Iris pigment epithelial cell (primary cell): ENCODE data around the gene PPRC1.

Experiments
- DNase-seq: peaks from one replicate; pipeline ENCODE4 v3.0.0-alpha.2; 2011; ENCODE audit warnings: low read depth

The PPRC1 gene

GRCh38 chr10:102119417-102120141 lies 13.3 kb upstream of the PPRC1 start:
- peak; percentile 70 for DNase-seq

GRCh38 chr10:102120142-102120990 lies 12.5 kb upstream of the PPRC1 start, which contains the start of gene LDB1:
LDB1 (minus strand) TSS chr10:102120368; CDS start chr10:102120110, 258 bp downstream.
- peak; percentile 81 for DNase-seq

- DNase-seq, result peak; percentile 67
Measured at GRCh38 chr10:102120991-102121738, 11.7 kb upstream of the PPRC1 start.

GRCh38 chr10:102121739-102122372 lies 11.0 kb upstream of the PPRC1 start:
- DNase-seq, result peak; percentile 55

- no peak for DNase-seq
Measured at GRCh38 chr10:102122450-102122849, 10.4 kb upstream of the PPRC1 start.

GRCh38 chr10:102123223-102123622 lies 9.6 kb upstream of the PPRC1 start:
- no peak for DNase-seq

GRCh38 chr10:102131286-102132170 lies 1.3 kb upstream of the PPRC1 start:
- DNase-seq, result peak; percentile 64

- no peak for DNase-seq
Measured at GRCh38 chr10:102132193-102132562, 662 bp upstream of the PPRC1 start.

GRCh38 chr10:102133373-102134195 lies 744 bp downstream of the PPRC1 start:
- peak; percentile 75 for DNase-seq

- DNase-seq, result no peak
Measured at GRCh38 chr10:102134416-102134815, 1.6 kb downstream of the PPRC1 start.

GRCh38 chr10:102135956-102136526 lies 3.2 kb downstream of the PPRC1 start:
- no peak for DNase-seq

- DNase-seq, result no peak
Measured at GRCh38 chr10:102139281-102140110, 6.7 kb downstream of the PPRC1 start.

GRCh38 chr10:102140218-102140617 lies 7.4 kb downstream of the PPRC1 start:
- no peak for DNase-seq

- DNase-seq, result no peak
Measured at GRCh38 chr10:102140913-102141540, 8.2 kb downstream of the PPRC1 start.

- no peak for DNase-seq
Measured at GRCh38 chr10:102141583-102142107, 8.8 kb downstream of the PPRC1 start.

- no peak for DNase-seq
Measured at GRCh38 chr10:102146971-102147428, 14.2 kb downstream of the PPRC1 start.

- DNase-seq, result no peak
Measured at GRCh38 chr10:102147561-102147960, 14.7 kb downstream of the PPRC1 start.

- DNase-seq, result no peak
Measured at GRCh38 chr10:102148275-102148674, 15.4 kb downstream of the PPRC1 start.
